H1 (cell line): Measurements from ENCODE around the gene SRPRA. TPM values are rescaled to one million over a fixed set of nuclear protein-coding genes. Genes with fewer than 3 reads are reported as not detected.

Experiments used
- CTBP2 ChIP-seq: IDR thresholded peaks from 2 replicates; pipeline ENCODE4 v1.7.0; 2011; ENCODE audit warnings: borderline replicate concordance, mild to moderate bottlenecking, moderate library complexity, mixed read lengths, low read length; ENCODE audit not compliant: insufficient read depth, insufficient read length
- CTCF ChIP-seq, 3 experiments: IDR thresholded peaks; 1 replicate in 2 of 3; 2 replicates in 1 of 3; pipeline versions ENCODE4 v1.5.1 to v1.6.1; 2011; ENCODE audit warnings: low read length in 3 of 3, mild to moderate bottlenecking in 3 of 3, inconsistent platforms in 2 of 3, low read depth in 1 of 3, moderate library complexity in 1 of 3; ENCODE audit not compliant: insufficient read depth in 1 of 3; ENCODE audit errors: control extremely low read depth in 1 of 3
- RNF2 ChIP-seq: fragments of 200-900, 300-1000 bp; sonication (generic); IDR thresholded peaks from 2 replicates; pipeline ENCODE4 v1.7.1; 2016; ENCODE audit warnings: borderline replicate concordance, low read depth, mild to moderate bottlenecking, antibody characterized with exemption, low read length; ENCODE audit not compliant: poor library complexity, severe bottlenecking; ENCODE audit errors: missing control alignments
- ZNF274 ChIP-seq: IDR thresholded peaks from 2 replicates; pipeline ENCODE4 v1.7.0; 2012; ENCODE audit warnings: low read length, borderline replicate concordance; ENCODE audit errors: extremely low read depth
- polyA plus RNA-seq, 7 experiments: library from polyadenylated mRNA; depleted of rRNA in 3 of 7; stranded (reverse) in 5 of 7; unstranded in 2 of 7; fragments of >200 nt in 5 of 7; fragments of 200-250 nt in 2 of 7; gene quantifications; 1 replicate in 5 of 7; 2 replicates in 1 of 7; 4 replicates in 1 of 7; pipeline versions ENCODE4 v1.2.1 to v1.2.3, GENCODE V29; 2011 to 2013; ENCODE audit warnings: missing spikeins in 2 of 7, mixed read lengths in 2 of 7
- total RNA-seq: library from RNA; stranded (reverse); fragmentation: NEBNext Ultra II Directional; extraction: Animal tissue kit (Norgen Biotek cat#: 25700); gene quantifications from 2 replicates; pipeline ENCODE4 v1.2.1, GENCODE V29; 2021

The SRPRA gene
- total and polyA plus RNA-seq, 2 of the 8 experiments (the other 6 are each of a cell fraction or from before 2014, with no cell fraction given): 57.6 to 62.0 TPM

GRCh38 chr11:126229858-126230540, 38.7 kb downstream of the SRPRA start (continued):
- no peak for TF ChIP-seq CTCF (IDR thresholded peaks at IDR 0.05; ENCODE audit: control extremely low read depth in 1 of 3, insufficient read depth in 1 of 3, low read depth in 1 of 3, low read length in 3 of 3)
- TF ChIP-seq RNF2: no peak
- TF ChIP-seq ZNF274: no peak
- no peak for TF ChIP-seq CTBP2
- TF ChIP-seq, all 59 proteins: peak for 0
